Iris pigment epithelial cell (primary cell): ENCODE results near the gene ST6GALNAC2.
"Not testable (repeated sequence)": the region's sequence is repeated elsewhere in the genome, so short reads cannot be mapped to it uniquely, and the experiment has no call there.

Experiments
- DNase-seq: peaks from one replicate; pipeline ENCODE4 v3.0.0-alpha.2; 2011; ENCODE audit warnings: low read depth

The ST6GALNAC2 gene

GRCh38 chr17:76570457-76570856 lies 15.2 kb downstream of the ST6GALNAC2 start:
- no peak for DNase-seq

GRCh38 chr17:76569607-76570279 lies 15.9 kb downstream of the ST6GALNAC2 start:
- no peak for DNase-seq

GRCh38 chr17:76568811-76569221 lies 16.8 kb downstream of the ST6GALNAC2 start:
- no peak for DNase-seq

GRCh38 chr17:76567634-76568432 lies 17.8 kb downstream of the ST6GALNAC2 start:
- DNase-seq, result no peak

- no peak for DNase-seq
Observed at GRCh38 chr17:76566988-76567431, 18.6 kb downstream of the ST6GALNAC2 start.

- DNase-seq, result no peak
Observed at GRCh38 chr17:76566613-76566943, 19.1 kb downstream of the ST6GALNAC2 start.

GRCh38 chr17:76565728-76566612 lies 19.7 kb downstream of the ST6GALNAC2 start:
- no peak for DNase-seq

- DNase-seq, result peak; percentile 50
Observed at GRCh38 chr17:76564991-76565727, 20.5 kb downstream of the ST6GALNAC2 start.

GRCh38 chr17:76563359-76563758 lies 22.3 kb downstream of the ST6GALNAC2 start:
- not testable (repeated sequence) for DNase-seq

GRCh38 chr17:76562734-76563148 lies 22.9 kb downstream of the ST6GALNAC2 start:
- peak; percentile 78 for DNase-seq

- no peak for DNase-seq
Observed at GRCh38 chr17:76561799-76562268, 23.8 kb downstream of the ST6GALNAC2 start.

- DNase-seq, result peak; percentile 76
Observed at GRCh38 chr17:76561332-76561731, 24.3 kb downstream of the ST6GALNAC2 start.

- DNase-seq, result no peak
Observed at GRCh38 chr17:76560877-76561221, 24.8 kb downstream of the ST6GALNAC2 start.

GRCh38 chr17:76560036-76560876 lies 25.4 kb downstream of the ST6GALNAC2 start:
- no peak for DNase-seq

GRCh38 chr17:76559460-76559859 lies 26.2 kb downstream of the ST6GALNAC2 start:
- not testable (repeated sequence) for DNase-seq

GRCh38 chr17:76558198-76559095 lies 27.2 kb downstream of the ST6GALNAC2 start:
- peak; percentile 20 for DNase-seq

- DNase-seq, result peak; percentile 96
Observed at GRCh38 chr17:76557368-76558197, 28.1 kb downstream of the ST6GALNAC2 start.

GRCh38 chr17:76556765-76557367 lies 28.8 kb downstream of the ST6GALNAC2 start:
- peak; percentile 63 for DNase-seq
